T1000 (cell line): Measurements from ENCODE around the gene ZNF528.

Experiments used
- DNase-seq: peaks from one replicate; lab custom pipeline; 2025; ENCODE audit warnings: mixed read lengths; lab: John Stamatoyannopoulos, UW

Gene ZNF528

DNA sequence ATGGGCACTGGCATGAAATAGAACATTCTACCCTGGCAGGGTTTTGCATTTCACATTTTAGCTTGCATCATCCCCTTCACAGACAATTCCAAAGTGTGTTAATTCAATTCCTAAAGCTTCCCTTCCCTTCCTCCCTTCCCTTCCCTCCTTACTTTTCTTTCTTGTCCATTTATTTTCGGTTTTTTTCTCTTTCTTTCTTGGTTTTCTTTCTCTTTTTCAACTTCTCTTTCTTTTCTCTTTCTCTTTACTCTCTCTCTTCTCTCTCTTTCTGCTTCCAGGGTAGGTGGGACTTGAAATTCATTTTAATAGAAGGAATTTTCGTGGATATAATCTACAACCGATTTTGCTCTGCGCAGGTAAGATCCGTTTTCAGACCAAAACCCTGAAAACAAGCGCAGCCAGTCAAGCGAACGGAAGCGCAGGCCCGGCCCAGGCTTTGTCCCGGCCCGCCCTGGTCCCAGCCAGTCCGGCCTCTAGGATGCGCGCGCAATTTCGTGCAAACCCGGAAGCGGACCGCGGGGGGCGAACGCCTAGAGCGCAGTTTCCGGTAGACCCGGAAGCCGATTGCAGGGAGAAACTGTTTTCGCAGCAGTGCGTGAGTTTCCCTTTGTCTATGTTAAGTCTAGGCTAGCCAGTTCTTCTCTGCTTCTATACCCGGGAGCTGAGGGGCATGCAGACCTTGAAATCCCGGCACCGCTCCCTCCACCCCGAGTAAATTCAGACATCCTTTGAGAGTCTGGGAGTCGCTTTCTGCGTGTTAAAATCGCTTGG lies at the start of gene ZNF528:
Gene ZNF528, plus strand, starts transcription at position 540 of the 771 bp plus-strand sequence. CDS start 4,165 bp downstream, outside the sequence.
- peak; percentile 87 for DNase-seq

DNA sequence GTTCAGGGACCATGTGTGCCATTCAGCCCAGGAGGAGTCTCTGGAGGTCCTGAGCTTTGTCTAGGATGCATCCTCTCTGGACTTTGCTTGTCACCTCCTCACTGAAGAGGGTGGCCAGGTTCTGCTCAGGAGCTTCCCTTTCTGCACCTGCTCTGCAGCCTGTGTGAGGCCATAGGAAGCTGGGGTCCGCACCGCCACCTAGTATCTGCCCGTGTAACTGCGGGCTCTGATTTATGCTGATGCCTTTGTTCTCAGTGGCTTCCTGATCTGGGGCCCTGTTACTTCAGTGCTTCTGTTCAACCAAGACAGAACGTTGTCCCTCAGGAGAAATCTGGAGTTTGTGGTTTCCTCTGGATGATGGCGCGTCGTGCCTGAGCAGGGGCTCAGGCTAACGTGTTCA lies 46.1 kb upstream of the ZNF528 start:
- no peak for DNase-seq

DNA sequence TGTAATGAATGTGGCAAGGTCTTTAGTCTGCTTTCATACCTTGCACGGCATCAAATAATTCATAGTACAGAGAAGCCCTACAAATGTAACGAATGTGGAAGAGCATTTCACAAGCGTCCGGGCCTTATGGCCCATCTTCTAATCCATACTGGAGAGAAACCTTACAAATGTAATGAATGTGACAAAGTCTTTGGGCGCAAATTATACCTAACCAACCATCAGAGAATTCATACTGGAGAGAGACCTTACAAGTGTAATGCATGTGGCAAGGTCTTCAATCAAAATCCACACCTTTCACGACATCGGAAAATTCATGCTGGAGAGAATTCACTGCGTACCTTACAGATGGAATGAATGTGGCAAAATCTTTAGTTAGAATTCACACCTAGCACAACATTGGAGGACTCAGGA lies 31.2 kb upstream of the ZNF528 start:
- DNase-seq: no peak

DNA sequence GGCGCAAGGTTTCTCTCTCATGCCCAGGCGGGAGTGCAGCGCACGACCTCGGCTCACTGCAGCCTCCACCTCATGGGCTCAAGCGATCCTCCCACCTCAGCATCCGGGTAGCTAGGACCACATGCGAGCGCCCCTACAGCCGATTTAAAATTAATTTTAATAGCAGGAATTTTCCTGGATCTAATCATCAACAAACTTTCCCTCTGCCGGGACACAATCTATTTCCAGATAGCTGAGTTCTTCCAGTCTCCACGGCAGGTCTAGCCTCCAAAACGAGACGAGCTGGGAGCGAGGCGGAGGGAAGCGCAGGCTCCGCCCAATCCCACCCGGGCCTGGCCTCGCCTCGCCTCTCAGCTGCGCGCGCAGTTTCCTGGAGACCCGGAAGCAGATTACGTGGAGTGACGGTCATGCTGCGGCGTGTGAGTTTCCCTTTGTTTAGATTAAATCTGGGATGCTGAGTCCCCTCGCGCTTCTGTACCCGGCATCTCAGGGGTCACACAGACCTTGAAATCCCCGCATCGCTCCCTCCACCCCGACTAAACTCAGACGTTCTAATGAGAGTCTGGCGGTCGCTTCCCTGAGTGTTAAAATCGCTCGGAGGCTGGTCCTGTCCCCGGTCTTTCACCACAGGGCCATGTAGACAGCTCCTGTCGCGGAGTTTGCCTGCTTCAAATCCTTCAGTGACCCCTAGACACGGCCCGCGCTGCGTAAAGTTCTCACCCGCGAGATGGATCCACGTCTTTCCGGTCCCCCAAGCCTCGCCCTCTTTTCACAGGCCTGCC lies 27.9 kb upstream of the ZNF528 start, which contains the start of gene ZNF880:
Gene ZNF880, plus strand, starts transcription at position 365 of the 782 bp plus-strand sequence. Its CDS starts 43 bp downstream, at position 408.
- DNase-seq: peak; percentile 88

DNA sequence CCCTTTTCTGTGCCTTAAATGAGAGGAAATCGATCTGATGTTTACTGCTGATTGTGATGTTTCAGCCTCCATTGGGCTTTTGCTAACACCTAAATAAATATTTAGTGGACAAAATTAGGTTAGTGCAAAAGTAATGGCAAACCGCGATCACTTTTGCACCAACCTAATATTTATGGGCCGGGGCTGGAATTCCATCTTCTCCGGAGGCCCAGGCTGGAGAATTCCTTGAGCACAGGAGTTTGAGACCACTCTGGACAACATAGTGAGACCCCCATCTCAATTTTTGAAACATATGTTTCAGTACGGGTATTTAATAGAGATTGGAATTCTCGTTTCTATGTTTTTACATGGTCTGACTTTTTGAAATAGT lies 27.3 kb upstream of the ZNF528 start:
- DNase-seq: no peak

DNA sequence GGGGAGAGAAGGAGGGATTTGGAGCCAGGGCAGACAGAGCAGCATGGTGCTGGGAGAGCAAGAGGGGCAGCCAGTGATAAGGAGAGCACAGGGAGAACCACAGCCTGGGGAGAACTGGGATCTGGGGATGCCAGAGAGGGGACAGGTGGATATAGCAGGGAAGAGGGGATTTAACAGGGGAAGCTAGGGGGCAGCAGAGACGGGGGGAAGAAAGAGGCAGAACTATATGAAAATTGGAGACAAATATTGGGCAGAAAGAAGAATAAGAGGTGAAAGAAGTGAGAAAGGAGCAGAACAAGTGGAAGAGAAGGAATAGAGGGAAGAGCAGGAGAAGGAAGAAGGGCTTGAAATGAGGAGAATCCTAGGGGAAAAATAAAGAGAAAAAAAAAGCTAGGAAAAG lies 6.5 kb upstream of the ZNF528 start:
- no peak for DNase-seq

DNA sequence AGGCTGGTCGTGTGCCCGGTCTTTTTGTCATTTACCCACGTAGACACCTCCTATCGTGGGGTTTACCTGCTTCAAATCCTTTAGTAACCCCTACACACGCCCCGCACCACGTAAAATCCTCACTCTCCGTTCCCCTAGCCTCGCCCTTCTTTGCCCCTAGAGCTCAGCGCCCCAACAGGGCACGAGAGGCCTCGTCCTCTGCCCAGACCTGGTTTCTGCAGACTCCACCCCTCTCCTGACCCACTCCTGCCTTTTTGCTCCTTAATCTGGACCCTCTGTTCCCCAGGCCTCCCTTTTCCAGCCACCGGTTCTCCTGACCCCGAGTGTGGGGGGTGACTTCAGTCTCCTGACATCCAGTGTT lies 412 bp downstream of the ZNF528 start:
- no peak for DNase-seq

DNA sequence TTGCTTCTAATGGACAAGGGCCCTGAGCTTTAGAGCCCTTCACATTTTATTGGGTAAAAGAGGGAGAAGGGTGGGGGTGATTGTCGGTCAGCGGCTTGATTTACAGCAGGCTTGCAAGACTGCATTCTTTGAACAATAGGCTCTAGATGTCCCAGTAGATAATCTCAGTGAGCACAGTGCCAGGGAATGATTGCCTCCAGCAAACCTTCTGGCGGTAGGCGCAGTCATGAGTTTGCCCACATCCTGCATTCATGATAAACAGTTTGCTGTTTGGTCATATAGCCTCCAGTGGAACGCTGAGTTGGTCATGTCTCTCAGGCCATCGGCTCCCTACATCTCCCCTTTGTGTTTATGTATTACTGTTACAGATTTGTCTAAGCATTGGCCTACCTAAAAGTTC lies 12.6 kb downstream of the ZNF528 start:
- peak; percentile 21 for DNase-seq

DNA sequence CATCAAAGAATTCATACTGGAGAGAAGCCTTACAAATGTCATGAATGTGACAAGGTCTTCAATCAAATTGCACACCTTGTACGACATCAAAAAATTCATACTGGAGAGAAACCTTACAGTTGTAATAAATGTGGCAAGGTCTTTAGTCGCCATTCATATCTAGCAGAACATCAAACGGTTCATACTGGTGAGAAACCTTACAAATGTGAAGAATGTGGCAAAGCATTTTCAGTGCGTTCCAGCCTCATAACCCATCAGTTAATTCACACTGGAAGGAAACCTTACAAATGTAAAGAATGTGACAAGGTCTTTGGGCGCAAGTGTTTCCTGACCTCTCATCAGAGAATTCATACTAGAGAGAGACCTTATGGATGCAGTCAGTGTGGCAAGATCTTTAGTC lies 18.1 kb downstream of the ZNF528 start:
- DNase-seq: no peak

DNA sequence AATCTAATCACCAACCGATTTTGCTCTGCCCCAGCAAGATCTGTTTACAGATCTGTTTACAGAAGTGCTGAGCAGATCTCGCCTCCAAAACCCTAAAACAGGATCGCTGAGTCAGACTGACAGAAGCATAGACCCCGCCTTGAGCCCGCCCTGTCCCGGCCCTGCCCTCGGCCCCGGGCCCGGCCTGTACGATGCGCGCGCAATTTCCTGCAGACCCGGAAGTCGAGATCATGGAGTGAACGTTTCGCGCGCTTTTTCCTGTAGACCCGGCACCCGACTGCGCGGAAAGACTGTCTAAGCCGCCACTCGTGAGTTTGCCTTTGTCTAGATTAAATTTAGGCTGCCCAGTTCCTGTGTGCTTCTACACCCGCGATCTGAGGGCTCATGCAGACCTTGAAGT lies 31.3 kb downstream of the ZNF528 start, which contains the start of gene ZNF534:
Gene ZNF534, plus strand, starts transcription at position 212 of the 400 bp plus-strand sequence. CDS start 2,327 bp downstream, outside the sequence.
- no peak for DNase-seq

DNA sequence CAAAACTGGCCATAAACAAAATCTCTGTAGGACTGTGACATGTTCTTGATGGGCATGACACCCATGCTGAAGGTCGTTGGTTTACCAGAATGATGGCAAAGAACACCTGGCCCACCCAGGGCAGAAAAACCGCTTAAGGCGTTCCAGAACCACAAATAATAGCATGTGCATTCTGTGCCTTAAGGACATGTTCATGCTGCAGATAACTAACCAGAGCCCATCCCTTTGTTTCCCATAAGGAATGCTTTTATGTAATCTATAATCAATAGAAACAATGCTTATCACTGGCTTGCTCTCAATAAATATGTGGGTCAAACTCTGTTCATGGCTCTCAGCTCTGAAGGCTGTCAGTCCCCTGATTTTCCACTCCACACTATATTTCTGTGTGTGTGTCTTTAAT lies 44.5 kb downstream of the ZNF528 start:
- no peak for DNase-seq

DNA sequence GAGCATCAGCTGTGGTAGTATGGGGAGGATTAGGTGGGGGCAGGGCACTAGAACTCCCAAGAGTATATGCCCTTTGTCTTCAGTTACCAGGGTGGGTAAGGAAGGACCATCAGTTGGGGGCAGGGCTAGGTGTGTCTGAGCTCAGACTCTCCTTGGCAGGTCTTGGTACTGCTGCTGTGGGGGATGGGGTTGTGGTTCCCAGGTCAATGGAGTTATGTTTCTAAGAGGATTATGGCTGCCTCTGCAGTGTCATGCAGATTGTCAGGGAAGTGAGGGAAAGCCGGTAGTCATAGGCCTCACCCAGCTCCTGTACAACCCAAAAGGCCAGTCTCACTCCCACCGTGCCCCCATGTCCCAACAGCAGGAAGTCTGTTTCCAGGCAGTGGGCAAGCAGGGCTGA lies 46.9 kb downstream of the ZNF528 start:
- no peak for DNase-seq

DNA sequence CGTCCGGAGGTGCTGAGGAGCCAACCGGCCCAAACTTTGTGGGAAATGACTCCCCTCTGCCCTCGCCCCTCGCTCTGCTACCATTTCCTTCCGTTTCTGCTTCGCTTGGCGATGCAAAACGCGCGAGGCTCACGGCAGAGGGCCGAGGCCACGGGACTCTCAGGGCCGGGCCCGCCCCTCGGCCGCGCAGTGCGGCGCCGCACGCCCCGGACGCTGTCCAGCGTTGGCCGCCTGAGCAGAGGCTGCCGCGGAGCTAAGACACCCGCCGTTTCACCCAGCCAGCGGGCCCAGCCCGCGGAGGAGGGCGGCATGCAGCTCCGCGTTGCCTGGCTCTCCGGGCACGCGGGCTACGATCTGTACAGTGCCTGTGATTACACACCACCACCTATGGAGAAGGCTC lies 53.6 kb downstream of the ZNF528 start:
- no peak for DNase-seq

DNA sequence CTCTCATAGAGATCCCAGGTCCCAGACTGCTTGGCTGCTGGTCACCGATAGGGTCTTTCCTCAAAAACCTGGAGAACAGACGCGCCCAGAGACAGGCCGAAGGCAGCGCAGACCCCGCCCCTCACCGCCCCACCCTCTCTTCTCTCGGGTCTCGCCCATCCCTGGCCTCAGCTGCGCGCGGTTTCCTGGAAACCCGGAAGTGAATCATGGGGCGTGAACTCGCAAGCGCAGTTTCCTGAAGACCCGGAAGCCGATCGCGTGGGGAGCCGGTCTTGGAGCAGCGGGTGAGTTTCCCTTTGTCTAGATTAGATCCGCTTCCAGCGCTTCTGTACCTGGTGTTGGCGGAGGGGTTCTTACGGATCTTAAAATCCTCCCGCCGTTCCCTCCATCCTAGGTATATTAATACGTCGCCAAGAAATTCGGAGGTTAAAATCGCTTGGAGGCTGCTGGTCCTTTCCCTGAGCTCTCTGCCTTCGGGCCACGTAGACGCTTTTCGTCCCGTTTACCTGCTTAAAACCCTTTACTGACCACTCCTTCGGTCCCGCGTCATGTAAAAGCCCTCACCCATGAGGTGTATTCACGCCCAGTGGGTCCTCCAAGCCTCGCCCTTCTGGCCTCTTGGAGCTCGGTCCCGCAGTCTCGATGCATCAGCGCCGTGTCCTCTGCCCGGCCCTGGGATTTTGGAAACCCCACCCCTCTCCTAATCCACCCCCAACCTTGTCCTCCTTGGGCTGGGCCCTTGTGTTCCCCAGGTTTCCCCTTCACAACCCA lies 55.9 kb downstream of the ZNF528 start, which contains the start of gene ZNF578:
Gene ZNF578, plus strand, starts transcription at position 230 of the 771 bp plus-strand sequence. CDS start 48,293 bp downstream, outside the sequence.
- DNase-seq: peak; percentile 79

DNA sequence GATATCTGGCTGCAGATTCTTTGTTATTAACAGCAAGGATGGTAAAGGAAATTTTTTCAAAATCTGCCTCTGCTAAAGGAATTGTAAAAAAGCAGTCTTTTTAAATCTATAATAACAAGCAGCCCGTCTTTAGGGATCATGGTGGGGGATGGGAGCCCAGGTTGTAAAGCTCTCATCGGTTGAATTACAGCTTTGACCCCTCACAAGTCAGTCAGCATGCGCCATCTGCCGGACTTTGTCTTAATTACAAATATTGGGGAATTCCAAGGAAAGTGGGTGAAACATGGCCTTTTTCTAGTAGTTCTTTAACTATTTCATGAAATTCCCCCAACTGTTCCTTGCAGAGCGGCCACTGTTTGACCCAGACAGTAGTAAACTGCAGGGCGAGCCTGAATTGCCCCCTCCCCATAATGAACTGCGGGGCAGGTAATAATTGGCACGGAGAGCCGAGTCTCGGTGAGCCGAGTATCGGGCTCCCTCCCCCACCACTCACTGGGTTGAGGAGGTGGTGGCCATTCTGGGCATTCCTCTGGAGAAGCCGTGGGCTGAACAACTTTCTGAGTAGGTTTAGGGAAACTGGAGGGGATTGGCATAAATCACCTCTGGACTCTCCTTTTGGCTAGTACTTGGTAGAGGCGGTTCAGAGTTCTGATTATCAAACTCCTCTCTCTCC lies 67.3 kb downstream of the ZNF528 start:
- no peak for DNase-seq
